ENCODE data around the gene APH1B.

Gene APH1B

DNA sequence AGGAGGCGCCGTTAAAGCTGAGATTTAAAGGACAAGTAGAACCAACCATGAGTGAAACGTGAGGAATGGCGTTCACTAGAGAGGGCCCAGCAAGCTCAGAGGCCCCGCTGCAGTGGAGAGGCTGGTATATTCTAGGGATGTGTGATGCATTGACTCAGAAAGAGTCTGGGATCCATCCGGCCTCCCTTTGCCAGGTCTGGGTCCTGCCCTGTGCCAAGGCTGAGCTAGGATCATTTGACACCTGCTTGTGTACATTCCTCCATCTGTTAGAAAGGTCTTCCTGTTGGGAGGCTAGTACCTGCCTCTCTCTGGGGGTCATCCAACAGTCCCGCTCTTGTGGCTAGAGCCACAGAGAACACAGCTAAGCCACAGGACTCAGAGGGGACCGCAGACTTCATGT lies 75.9 kb downstream of the APH1B start:
- no peak for DNase-seq (ENCODE audit: low read depth in 2 of 2)

DNA sequence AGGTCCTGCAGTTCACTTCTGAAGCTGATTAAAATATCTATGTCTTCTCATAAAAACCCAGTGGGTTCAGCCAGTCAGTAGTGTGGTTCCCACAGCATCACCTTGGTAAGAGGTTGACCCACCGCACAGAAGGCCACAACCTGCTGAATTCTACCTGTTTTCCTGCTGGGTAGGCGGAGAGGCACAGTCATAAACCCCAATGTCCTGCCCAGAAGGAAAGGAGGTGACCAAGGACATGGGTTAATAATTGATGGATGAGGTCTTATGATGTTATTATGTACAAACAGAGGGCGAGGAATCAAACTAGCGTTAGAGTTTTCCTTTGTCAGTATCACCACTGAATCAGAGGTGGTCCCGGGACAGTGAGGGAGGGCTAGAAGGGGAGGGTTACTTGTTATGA lies 76.5 kb downstream of the APH1B start:
- DNase-seq (ENCODE audit: low read depth in 2 of 2) = no peak

DNA sequence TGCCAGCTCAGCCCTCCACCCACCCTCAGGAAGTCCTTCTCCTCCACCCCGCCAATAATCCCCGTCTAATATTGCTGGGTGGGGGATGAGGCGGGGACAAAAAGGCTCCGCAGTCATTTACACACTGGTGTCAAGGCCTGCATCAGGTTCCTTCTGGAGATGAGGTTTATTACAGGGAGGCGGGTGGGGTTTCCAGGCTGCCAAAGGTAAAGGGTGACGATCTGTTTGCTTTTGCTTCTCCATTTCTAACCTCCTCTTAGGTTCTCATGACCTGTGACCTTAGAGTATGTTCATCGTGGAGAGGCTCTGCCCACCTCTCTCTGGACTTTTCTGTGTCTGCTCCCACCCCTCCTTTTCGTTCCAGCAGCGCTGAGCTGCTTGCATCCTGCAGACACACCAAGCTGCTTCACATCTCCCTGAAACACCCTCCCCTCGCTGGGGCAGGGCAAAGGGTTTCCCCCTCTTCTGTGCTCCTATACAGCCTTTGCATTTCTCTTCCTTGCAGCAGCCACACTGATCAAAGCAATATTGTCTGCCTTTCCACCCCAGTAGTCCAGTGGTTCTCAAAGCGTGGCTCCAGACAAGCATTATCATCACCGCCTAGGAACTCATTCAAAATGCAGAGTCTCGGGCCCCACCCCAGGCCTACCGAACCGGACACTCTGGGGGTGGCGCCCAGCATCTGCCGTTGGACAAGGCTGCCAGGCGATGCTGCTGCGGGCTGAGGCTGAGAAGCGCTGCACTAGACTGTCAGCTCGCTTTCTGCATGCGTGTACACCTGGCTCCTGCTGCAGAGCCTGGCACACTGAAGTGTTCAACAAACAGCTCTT lies 77.6 kb downstream of the APH1B start:
- no peak for DNase-seq (ENCODE audit: low read depth in 2 of 2)

DNA sequence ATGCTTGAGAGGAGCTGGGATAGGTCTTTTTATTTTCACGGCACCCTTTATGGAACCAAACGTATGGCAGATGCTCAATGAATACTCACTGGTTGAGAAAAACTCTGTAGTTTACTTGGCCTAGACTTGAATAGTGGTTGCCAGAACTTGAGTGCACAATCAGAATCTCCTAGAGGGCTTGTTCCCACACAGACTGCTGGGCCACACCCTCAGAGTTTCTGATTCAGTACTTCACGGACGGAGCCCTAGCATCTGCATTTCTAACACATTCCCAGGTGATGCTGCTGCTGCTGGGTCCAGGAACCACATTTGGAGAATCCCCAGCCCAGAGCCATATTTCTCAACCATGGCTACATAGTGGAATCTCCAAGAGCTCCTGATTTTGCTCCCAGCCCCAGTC lies 79.7 kb downstream of the APH1B start:
- no peak for DNase-seq (ENCODE audit: low read depth in 2 of 2)

DNA sequence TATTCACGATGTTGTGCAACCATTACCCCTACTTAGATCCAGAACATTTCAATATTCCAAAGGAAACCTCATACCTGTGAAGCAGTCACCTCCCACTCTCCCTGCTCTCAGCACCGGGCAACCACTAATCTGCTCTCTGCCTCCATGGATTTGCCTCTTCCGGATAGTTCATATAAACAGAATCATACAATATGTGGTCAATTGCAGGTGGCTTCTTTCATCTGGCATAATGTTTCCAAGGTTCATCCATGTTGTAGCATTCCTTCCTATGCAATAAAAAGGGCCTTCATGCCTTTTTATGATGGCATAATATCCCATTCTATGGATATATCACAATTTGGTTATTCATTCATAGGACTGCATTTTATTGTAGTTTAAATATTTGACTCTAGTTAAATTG lies 80.3 kb downstream of the APH1B start:
- no peak for DNase-seq (ENCODE audit: low read depth in 2 of 2)

DNA sequence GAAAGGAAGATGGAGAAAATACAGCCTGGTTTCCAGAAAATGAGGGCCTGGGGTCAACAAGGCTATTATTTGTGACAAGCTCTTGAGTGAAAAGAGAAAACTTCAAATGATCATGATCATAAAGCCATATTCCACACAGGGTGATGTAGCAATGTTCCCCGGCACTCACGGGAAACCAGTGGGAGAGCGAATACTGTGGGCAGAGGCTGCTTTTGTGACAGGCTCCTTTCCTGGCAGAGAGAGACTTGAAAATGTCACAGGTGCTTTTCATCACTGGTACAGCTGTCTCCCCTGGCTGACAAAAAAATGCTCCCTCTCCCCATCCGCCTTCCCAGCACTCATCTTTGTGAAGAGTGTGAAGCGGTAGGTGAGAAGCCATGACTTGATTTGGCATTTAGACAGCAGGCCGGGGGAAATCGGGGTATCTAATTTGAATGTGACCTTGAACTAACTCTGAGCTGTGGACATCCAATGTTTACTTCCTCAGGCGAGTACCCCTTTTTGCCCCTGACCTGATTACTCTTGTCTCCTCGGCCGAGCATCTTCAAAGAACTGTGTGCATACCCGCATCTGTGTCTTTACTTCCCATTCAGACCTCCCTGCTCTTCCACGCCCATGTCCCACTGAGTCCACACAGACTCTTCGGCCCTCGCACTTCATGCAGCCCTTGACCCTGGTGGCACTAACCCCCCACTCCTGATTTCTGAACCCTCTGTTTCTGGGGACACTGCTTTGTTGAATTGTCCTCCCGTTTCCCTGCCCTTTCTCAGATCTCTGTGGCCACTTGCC lies 81.0 kb downstream of the APH1B start:
- DNase-seq (ENCODE audit: low read depth in 2 of 2) = no peak
